Spleen (tissue), 11 donors: Measurements from ENCODE around the gene PPP2R5B. TPM values are rescaled to one million over a fixed set of nuclear protein-coding genes. Genes with fewer than 3 reads are reported as not detected.

Experiments used
- DNase-seq: peaks from one replicate; pipeline ENCODE4 v3.0.0-alpha.2; 2020
- H3K27ac ChIP-seq, 8 donors: fragments of 200-600 bp; sonication (generic) in 7 of 8; 1 replicate in 4 of 8; 2 replicates in 4 of 8; pipeline versions ENCODE4 v1.5.0 to v1.8.0; 2016 to 2021; ENCODE audit warnings: inconsistent platforms in 4 of 8, mild to moderate bottlenecking in 4 of 8, moderate library complexity in 1 of 8
- H3K27me3 ChIP-seq, 7 donors: fragments of 200-600 bp; sonication (generic) in 6 of 7; replicated peaks in 1 of 7; 1 replicate in 4 of 7; 2 replicates in 3 of 7; pipeline versions ENCODE4 v1.5.0 to v1.8.0; 2016 to 2021; ENCODE audit warnings: inconsistent platforms in 3 of 7, mild to moderate bottlenecking in 1 of 7
- H3K36me3 ChIP-seq, 6 donors: fragments of 200-600 bp; sonication (generic) in 5 of 6; 1 replicate in 4 of 6; 2 replicates in 2 of 6; pipeline versions ENCODE4 v1.5.0 to v1.8.0; 2016 to 2021; ENCODE audit warnings: inconsistent platforms in 2 of 6
- H3K4me1 ChIP-seq, 6 donors: fragments of 200-600 bp; sonication (generic) in 5 of 6; 1 replicate in 3 of 6; 2 replicates in 3 of 6; pipeline versions ENCODE4 v1.5.0 to v1.8.0; 2016 to 2021; ENCODE audit warnings: inconsistent platforms in 3 of 6
- H3K4me3 ChIP-seq, 8 donors: fragments of 200-600 bp; sonication (generic) in 7 of 8; 1 replicate in 4 of 8; 2 replicates in 4 of 8; pipeline versions ENCODE4 v1.5.0 to v1.8.0; 2016 to 2021; ENCODE audit warnings: inconsistent platforms in 4 of 8, mild to moderate bottlenecking in 4 of 8, moderate library complexity in 2 of 8
- H3K9me3 ChIP-seq, 8 donors: fragments of 200-600 bp; sonication (generic) in 7 of 8; 1 replicate in 4 of 8; 2 replicates in 4 of 8; pipeline versions ENCODE4 v1.5.0 to v1.8.0; 2016 to 2021; ENCODE audit warnings: inconsistent platforms in 4 of 8
- CTCF ChIP-seq, 11 experiments: fragments of 200-600 bp in 7 of 11; fragments of 450-650 bp in 4 of 11; sonication (generic) in 4 of 11; IDR thresholded peaks in 8 of 11; conservative IDR thresholded peaks in 3 of 11; 1 replicate in 7 of 11; 2 replicates in 4 of 11; pipeline versions ENCODE4 v1.4.0 to v1.8.0; 2016 to 2021; ENCODE audit warnings: antibody characterized with exemption in 11 of 11, inconsistent platforms in 4 of 11, mild to moderate bottlenecking in 1 of 11
- POLR2A ChIP-seq, 3 donors: fragments of 450-650 bp; IDR thresholded peaks; one replicate each; pipeline ENCODE4 v1.5.1; 2017; ENCODE audit warnings: antibody characterized with exemption in 3 of 3, mild to moderate bottlenecking in 1 of 3
- POLR2AphosphoS5 ChIP-seq, 3 donors: sonication (generic); formaldehyde crosslinking; IDR thresholded peaks; one replicate each; pipeline ENCODE4 v1.5.1; 2017; ENCODE audit warnings: antibody characterized with exemption in 3 of 3
- WGBS, 5 donors: extraction: QIAGEN DNeasy Blood & Tissue Kit in 3 of 5; methylation state at CpG; one replicate each; pipeline versions ENCODE4 v1.1.5 to v1.1.7; 2013 to 2018; 5-methylcytosine and 5-hydroxymethylcytosine counted together
- intact Hi-C: fragments of 100-400 bp; cut with DNase I; formaldehyde crosslinking; loops from one replicate; pipeline ENCODE4 v1.15.0; 2023; ENCODE audit warnings: low total_unique reads
- polyA plus RNA-seq, 3 donors: library from polyadenylated mRNA; stranded (reverse); fragments of 200-250 nt; gene quantifications; one replicate each; pipeline ENCODE4 v1.2.1, GENCODE V29; 2013
- total RNA-seq, 7 donors: library from RNA; depleted of rRNA in 3 of 7; stranded (reverse); fragments of >200 nt in 3 of 7; fragmentation: NEBNext Ultra II Directional in 4 of 7; extraction: Animal tissue kit (Norgen Biotek cat#: 25700) in 4 of 7; gene quantifications; one replicate each; pipeline versions ENCODE4 v1.1.0 to v1.2.1, GENCODE V29; 2016 to 2021
- donor health status: healthy with polysubstance abuse.
- donor health status: DM: no; HTN: no; CAD: no; lungs with moderate emphysema.
- donor health status: DM: no; HTN: no; CAD: no.
- donor health status: Bipolar disorder and iron deficiency.
- donor health status: healthy.
- donor health status: DM: no; HTN: no; CAD: no.
- donor health status: DM: yes; HTN: yes; CAD: no.

Gene PPP2R5B
- total and polyA plus RNA-seq, 10 donors = 10.8 to 45.1 (median 27.9) TPM

DNA sequence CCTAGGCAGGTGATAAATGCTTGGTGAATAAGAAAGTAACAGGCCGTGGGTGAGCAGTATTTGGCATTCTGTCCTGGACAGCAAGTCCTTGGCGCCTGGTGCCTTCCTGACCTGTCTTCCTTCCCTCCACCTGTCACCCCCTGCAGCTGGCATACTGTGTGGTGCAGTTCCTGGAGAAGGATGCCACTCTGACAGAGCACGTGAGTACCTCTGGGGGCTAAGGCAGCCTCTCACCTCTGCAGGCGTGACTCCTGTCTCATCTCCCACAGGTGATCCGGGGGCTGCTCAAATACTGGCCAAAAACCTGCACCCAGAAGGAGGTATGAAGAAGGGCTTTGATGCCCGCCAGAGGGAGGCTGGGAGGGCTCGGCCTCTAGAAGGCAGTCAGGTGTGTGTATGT is 6.8 kb downstream of the PPP2R5B start:
- no peak overlapping the region for H3K27ac ChIP-seq
- no peaks in the 10 kb centered on the region for H3K9me3 ChIP-seq
- TF ChIP-seq POLR2A (IDR thresholded peaks at IDR 0.05) (no peak), POLR2AphosphoS5 (IDR thresholded peaks at IDR 0.05) (no peak)
- no peak for DNase-seq
- peaks cover 0 to 91% (median 66%) of the 10 kb centered on the region in 6 donors for H3K36me3 ChIP-seq
- intact Hi-C loops = loop anchor here (10.0 kb wide), 1 partner anchor 64 kb away; the partner anchor contains the start of gene BATF2
- H3K4me3 ChIP-seq = no peak overlapping the region
- 91 to 97% (median 95%) methylated on average over 7 of the region's 7 CpGs for WGBS, 5 donors
- no peaks in the 10 kb centered on the region for H3K27me3 ChIP-seq
- peaks cover 0 to 10% (median 6%) of the 10 kb centered on the region in 6 donors for H3K4me1 ChIP-seq

GRCh38 chr11:64932324-64932723 is 7.8 kb downstream of the PPP2R5B start:
- peaks cover 0 to 81% (median 66%) of the 10 kb centered on the region in 6 donors for H3K36me3 ChIP-seq

DNA sequence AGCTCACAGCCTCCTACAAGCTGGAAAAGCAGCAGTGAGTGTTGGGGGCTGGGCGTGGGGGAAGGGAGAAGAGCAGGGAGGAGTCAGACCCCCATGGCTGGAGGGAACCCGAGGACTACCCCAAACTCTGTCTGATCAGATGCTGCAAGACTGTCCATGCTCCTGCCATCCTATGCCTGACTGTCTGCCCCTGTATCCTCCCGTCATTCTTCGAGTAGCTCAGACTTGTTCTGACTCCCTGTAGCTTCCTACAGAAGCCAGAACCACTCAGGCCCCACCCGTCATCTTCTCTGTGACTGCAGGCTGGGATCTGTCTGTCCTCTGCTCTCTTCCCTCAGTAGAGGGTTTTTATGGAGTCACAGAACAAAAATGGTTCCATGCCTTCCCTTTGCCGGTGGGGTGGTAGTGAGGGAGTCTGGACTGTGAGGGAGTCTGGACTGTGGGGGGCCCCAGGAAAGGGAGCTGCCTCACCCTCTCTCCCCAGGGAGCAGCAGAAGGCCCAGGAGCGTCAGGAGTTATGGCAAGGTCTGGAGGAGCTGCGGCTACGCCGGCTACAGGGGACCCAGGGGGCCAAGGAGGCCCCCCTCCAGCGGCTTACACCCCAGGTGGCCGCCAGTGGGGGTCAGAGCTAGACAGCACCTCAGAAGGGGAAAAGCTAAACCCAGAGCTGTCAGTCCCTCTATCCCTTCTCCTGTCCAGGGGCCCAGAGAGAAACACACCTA is 8.9 kb downstream of the PPP2R5B start:
- H3K4me1 ChIP-seq = no peaks in the 10 kb centered on the region
- no peak for TF ChIP-seq POLR2AphosphoS5 (IDR thresholded peaks at IDR 0.05)
- TF ChIP-seq CTCF (IDR thresholded peaks at IDR 0.05 in 8 of 11, conservative IDR thresholded peaks at IDR 0.05 in 3 of 11) = no peak
- TF ChIP-seq POLR2A (IDR thresholded peaks at IDR 0.05) = no peak
- H3K36me3 ChIP-seq = peaks cover 0 to 70% (median 62%) of the 10 kb centered on the region in 6 donors
- no peaks in the 10 kb centered on the region for H3K9me3 ChIP-seq
- 85 to 95% (median 90%) methylated on average over 12 of the region's 12 CpGs for WGBS, 5 donors
- H3K27me3 ChIP-seq = no peaks in the 10 kb centered on the region
- DNase-seq = no peak
- H3K4me3 ChIP-seq = no peak overlapping the region
- intact Hi-C loops = loop anchor here (10.0 kb wide), 1 partner anchor 61 kb away; the partner anchor contains the start of gene BATF2
- no peak overlapping the region for H3K27ac ChIP-seq

More at GRCh38 chr11:64932324-64932723, 7.8 kb downstream of the PPP2R5B start:
- WGBS, 5 donors = 88 to 96% (median 90%) methylated on average over 5 of the region's 5 CpGs
- H3K27ac ChIP-seq = no peak overlapping the region
- H3K4me1 ChIP-seq = peaks cover 0 to under 1% (median 0%) of the 10 kb centered on the region in 6 donors
- no peaks in the 10 kb centered on the region for H3K9me3 ChIP-seq
- TF ChIP-seq CTCF (IDR thresholded peaks at IDR 0.05 in 8 of 11, conservative IDR thresholded peaks at IDR 0.05 in 3 of 11) (no peak), POLR2A (IDR thresholded peaks at IDR 0.05) (no peak), POLR2AphosphoS5 (IDR thresholded peaks at IDR 0.05) (no peak)
- no peak overlapping the region for H3K4me3 ChIP-seq
- DNase-seq = no peak
- intact Hi-C loops = loop anchor here (10.0 kb wide), 1 partner anchor 62 kb away; the partner anchor contains the start of gene BATF2
- H3K27me3 ChIP-seq = no peaks in the 10 kb centered on the region

DNA sequence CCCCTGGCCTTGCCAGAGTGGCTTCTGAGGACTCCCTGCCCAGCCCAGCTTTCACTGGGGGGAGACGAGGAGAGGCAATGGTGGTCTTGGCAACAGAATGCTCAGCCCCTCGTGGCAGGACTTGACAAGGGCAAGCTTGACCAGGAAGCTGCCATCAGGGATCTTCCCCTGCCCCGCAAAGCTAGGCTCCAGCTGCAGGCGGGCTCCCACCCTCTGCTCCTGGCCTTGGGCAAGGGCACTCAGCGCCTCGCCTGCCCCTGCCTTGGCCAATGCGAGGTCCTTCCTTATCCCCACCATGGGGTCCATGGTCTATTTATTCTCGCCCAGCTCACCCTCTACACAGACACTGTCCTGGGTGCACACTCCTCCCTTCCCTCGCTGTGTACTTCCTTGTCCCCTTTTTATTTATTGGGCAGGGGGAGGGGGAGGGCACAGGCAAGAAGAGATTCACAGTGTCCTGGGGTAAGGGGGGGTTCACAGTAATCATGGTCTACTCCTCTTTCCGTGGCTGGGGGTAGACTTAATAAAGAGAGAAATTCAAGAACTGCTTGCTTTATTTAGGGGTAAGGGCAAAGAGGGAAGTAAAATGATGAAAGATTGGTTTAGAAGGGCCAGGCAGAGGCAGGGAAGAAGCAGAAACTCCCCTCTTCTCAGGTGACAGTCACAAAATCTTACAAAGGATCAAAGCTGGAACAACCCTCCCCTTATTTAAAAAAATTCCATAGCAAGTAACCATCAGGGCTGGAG is 9.6 kb downstream of the PPP2R5B start:
- peaks cover 0 to 63% (median 56%) of the 10 kb centered on the region in 6 donors for H3K36me3 ChIP-seq
- 81 to 93% (median 85%) methylated on average over 8 to 10 of the region's 10 CpGs for WGBS, 5 donors
- no peaks in the 10 kb centered on the region for H3K27me3 ChIP-seq
- TF ChIP-seq CTCF (IDR thresholded peaks at IDR 0.05 in 8 of 11, conservative IDR thresholded peaks at IDR 0.05 in 3 of 11) (no peak), POLR2A (IDR thresholded peaks at IDR 0.05) (no peak), POLR2AphosphoS5 (IDR thresholded peaks at IDR 0.05) (no peak)
- no peak for DNase-seq
- no peak overlapping the region for H3K4me3 ChIP-seq
- H3K27ac ChIP-seq = no peak overlapping the region
- intact Hi-C loops = loop anchor here (10.0 kb wide), 1 partner anchor 61 kb away; the partner anchor contains the start of gene BATF2
- H3K9me3 ChIP-seq = no peaks in the 10 kb centered on the region
- no peaks in the 10 kb centered on the region for H3K4me1 ChIP-seq
